KG1 (cell line): ENCODE measurements around the gene PRKN.
"Not testable (repeated sequence)": the region's sequence is repeated elsewhere in the genome, so short reads cannot be mapped to it uniquely, and the experiment has no call there.

ENCODE experiments used
- DNase-seq: peaks from one replicate; lab custom pipeline; 2025; lab: John Stamatoyannopoulos, UW

PRKN gene

DNA sequence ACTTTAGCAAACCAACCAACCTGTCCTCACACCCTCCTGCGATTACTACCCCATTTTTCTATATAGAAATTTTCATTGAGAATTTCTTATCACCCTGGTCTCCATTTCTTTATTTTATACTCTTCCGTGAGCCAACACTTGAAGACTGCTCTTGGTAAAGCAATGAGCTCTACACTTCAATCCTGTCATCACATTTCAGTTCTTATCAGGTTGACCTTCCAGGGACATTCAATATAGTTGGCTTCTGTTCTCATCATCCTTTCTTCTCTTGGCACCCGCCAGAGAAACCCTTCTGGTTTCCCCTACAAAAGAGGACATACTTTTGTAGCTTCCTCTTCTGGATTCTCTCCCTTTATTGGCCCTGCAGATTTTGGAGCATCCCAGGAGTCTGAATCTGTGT, 279.3 kb downstream of the PRKN start:
- no peak for DNase-seq

DNA sequence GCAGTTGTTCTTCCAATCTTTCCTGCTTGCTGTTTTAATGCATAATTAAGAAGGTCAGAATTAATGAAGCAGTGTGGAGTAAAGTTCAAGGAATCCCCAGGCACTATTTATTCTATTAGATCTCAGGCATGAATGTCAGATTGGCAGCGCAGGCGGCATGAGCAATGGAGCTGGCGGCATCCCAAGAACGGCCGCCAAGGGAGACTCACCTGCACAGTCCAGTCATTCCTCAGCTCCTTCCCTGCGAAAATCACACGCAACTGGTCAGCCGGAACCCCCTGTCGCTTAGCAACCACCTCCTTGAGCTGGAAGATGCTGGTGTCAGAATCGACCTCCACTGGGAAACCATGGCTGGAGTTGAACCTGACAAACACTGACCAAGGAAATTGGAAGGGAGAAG, 284.5 kb downstream of the PRKN start:
- DNase-seq = no peak

DNA sequence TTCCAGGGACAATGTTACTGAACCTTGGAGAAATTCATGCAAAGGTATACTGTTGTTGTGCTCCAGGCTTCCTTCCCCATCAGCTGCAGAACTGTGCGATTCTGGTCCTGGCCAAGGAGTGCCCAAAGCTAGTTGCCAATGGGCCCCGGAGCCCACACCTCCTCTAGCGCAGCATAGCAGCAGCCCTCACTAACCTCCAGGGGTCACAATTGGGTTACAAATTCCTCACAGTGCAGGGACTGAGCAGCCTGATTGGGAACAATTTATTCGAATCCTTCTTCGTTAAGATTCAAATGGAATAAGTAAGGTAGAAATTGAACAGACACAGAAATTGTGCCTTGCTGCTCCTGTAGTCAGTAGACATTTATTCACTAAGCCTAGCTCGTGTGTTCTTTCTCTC, 284.9 kb downstream of the PRKN start:
- no peak for DNase-seq

DNA sequence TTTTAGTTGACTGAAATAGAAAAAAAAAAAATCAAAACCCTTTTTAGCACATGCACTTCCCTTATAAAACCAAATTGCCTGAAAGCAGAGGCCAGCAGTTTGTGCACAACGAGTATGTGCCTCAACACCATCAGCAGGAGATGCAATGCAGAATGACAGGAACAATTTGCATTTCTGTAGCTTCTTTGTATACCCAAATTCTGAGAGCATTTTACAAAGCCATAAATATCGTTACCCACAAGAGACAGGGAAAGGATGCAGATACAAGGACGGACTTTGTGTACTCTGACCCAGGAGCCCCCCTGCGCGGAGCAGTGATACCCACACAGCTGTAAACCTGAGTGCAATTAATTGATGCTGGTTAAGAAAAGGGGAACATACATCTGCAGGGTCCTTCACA, 285.6 kb downstream of the PRKN start:
- DNase-seq = no peak

DNA sequence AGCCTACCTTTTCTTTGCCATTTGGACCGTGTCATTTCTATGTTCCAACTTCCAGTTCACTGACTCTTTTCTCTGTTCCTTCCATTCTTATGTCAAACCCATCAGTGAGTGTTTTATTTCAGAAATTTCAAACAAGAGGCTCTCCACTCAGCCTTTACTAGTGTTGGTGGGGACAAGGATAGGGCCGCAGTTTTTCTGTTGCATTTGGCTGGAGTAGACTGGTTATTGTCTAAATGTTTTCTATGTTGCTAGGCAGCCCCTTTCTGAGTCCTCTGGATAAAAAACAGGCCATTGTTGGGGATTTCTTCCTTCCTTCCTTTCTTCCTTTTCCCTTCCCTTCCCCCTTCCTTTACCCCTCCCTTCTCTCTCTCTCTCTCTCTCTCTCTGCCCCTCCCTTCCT, 288.6 kb downstream of the PRKN start:
- DNase-seq = no peak

DNA sequence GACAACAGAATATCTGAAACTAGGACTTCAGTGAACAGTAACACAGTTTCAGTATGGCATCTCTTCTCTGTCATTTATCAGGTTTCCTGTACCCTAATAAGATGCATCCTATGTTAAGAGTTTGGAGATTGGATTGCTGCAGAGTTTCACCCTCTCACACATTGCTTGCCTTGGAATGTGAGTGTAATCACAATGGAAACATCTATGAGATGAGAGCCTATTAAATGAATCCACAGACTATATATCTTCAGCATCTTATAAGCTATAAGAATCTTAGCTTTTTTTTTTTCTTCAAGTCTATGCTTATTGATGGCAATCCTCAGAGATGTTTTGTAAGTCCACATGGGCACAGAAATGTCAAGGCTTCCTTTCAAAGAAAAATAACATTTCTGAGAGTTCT, 292.5 kb downstream of the PRKN start:
- DNase-seq = no peak

DNA sequence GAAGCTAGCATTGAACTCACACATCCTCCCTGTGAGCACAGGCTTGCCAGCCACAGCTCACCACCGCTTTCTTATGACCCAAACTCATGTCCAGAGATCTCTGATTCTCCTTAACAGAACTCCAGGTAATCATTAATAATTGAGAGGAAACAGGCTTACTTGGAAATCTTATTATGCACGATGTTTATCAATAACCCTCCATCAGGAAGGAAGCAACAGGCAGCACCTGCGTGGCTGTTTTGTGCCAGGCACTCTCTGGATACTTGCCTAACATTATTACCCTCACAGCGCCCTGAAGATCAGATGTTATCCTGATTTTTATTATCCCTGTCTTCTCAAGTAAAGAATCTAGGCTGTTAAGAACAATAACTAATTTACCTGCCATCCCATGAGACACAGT, 306.6 kb downstream of the PRKN start:
- no peak for DNase-seq

DNA sequence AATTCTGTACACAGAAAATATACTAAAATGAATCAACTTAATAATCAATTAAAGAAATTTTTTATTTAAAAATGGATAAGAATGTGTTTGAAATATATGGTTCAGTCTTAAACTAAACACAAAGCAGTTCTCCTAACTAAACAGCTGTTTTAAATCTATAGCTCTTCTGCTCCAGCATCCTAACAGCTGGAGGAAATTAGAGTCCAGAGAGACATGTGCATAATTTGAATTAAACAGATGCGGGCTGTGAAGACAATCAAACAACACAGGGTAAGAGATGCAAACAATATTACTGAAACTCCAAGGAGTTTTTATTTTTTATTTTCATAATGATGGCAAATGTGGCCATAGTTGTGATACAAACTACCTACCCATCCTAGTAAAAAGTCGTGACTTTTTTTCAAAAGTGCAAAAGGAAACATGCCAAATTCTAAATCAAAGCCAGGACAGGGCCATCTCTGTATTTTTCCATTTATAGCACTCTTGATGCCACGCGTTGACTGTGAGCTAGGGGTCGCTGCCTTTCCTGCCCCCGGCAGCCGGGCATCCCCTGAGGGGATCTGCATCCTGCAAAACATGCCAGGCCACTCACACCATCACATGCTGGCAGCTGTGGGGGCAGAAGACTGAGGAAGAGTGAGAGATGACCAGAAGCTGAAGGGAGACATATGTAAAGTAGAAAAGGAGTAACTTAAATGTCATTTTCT, 310.6 kb downstream of the PRKN start:
- no peak for DNase-seq

DNA sequence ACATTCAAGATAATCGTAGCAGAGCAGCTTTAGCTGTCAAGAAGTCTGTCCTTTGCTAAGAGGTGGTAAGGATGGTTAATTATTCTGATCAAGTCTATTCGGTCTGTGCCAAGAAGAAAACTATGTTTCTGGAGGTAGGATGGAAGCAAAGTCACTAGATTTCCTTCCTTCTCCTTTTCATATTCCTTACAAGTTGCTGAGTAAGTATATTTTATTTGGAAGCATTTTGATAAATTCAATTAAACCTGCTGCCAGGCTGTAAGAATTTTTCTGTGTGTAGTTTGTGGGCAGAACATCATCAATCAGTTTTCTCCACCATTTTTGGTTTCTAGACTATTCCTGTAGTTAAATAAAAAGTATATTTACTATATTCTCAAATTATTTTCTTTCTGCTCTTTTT, 311.3 kb downstream of the PRKN start:
- DNase-seq = no peak

DNA sequence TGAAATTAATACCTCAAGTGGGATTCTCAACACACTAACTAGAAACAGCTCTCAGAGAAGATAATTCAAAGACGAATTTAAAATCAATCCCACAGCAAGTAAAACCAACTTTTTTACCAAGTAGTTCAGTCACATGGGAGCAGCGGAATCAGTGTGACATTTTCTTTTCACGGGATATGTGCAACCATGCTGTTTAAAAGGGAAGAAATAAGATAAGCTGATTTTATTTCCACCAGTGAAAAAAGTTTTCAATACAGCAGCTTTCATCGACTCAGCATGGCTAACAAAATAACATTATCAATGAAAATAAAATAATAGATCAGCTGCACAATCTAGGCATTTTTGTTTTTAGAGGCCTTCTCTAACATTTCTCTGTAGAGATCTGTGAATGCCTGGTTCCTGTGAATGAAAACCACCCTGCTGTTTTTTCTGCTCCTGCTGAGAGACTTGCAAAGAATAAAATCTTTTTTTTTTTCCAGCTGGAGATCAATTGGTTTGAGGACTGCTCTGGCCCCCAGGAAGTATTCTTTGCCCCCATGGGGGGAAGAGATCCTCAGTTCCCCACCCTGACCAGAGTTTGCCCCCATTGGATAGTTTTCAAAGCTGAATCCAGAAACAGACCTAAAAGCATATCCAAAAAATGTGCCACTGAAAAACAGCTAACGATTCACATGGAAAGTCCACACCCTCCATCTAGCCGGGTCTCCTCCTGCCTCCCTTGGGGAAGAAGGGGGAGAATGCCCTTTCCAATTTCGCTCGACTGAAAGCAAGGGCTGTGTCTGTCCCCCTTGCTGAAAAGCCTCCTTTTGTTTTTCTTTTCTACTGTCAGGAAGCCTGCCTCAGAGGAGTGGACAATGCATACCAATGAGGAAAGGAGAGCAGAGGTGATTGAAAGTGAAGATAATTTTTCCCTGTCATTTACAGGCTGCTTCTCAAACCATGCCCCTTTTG, 317.6 kb downstream of the PRKN start:
- no peak for DNase-seq

DNA sequence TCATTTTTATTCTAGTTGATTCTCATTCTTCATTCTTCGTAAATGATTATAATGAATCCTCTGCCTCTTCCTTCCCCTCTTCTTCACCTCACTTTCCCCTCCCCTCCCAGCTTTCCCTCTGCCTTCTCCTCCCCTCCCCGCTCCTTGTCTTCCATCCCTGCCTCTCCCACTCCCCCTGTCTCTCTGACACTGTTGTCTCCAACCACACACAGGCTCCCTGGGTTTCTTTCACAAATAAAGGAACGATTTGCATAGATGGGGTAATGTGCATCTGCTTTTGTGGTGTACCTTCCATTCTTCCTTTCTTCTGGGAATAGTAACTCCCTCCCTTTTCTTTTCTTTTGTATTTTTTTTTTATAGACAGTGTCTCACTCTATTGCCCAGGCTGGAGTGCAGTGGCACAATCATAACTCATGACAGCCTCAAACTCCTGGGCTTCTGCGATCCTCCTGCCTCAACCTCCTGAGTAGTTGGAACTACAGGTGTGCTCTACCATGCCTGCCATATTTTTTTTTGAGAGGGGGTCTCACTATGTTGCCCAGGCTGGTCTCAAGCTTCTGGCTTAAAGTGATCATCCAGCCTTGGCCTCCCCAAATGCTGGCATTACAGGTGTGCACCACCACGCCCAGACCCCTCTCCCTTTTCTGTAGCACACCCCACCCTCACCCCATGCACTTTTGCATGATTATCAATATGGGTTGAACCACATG, 318.6 kb downstream of the PRKN start:
- no peak for DNase-seq

DNA sequence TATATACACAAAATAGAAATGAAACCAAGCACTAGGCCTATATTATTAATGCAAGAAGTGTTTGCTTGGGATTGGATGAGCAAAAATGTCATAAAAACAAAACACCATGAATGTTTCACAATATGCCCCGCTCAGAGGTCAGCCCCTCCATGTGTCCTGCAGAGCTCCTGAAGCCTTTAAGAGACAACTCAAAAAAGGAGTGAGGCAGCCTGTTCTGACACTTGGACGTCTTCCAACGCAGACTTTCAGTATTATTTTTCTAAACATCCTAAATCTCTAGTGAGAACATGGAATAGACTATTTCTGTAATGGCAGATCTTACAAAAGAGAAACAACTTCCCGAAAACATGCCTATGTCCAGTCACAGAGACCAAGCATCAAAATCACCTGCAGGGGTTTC, 322.6 kb downstream of the PRKN start:
- no peak for DNase-seq

DNA sequence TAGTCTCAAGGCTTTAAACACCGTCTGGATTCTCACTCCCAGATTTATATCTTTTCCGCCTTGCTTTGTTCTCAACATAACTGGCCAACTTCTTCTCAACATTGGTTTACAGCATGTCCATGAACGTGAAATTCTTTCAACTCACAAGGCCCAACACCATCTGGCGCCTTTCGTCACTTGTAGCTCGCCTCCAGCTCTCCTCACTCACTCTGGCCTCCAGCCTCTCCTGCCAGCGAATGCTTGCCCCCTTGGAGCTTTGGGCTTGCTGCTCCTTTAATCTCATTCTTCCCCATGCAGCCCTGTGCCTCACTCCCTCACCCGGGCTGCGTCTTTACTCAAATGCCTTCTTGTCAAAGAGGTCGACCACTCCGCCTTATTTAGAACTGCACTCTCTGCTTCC, 324.5 kb downstream of the PRKN start:
- no peak for DNase-seq

DNA sequence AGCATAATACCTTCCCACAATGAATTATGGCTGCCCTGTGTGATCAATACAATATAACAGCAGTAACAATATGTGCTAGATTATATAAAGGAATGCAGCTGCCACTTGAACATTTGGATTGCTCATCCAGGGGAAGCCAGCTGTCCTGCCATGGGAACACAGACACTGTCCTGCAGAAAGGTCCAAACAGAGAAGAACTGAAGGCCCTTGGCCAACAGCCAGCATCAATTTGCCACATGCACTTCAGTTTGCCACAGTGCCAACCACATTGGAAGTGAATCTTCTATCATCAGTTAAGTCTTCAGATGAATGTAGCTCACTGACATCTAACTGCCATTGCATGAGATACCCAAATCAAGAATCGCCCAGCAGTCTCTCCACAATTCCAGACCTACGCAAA, 332.4 kb downstream of the PRKN start:
- DNase-seq = no peak

DNA sequence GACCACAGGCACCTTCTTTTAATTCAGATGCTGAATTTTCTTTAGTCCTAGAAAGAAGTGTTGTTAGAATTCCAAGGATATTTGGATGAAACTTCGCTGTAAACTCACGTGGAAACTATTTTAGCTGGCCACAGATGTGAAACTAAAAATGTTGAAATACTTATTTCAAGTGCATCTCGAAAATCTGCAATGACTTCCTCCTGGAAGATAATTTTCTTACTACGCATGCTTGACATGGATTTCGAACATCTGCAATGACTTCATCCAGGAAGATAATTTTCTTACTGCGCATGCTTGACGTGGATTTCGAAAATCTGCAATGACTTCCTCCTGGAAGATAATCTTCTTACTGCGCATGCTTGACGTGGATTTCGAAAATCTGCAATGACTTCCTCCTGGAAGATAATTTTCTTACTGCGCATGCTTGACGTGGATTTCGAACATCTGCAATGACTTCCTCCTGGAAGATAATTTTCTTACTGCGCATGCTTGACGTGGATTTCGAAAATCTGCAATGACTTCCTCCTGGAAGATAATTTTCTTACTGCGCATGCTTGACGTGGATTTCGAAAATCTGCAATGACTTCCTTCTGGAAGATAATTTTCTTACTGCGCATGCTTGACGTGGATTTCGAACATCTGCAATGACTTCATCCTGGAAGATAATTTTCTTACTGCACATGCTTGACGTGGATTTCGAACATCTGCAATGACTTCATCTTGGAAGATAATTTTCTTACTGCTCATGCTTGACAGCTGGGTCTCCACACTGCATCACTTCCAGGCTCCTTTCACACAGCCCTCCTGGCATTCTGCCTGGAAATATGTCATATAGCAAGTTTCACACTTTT, 336.4 kb downstream of the PRKN start:
- DNase-seq = not testable (repeated sequence)

DNA sequence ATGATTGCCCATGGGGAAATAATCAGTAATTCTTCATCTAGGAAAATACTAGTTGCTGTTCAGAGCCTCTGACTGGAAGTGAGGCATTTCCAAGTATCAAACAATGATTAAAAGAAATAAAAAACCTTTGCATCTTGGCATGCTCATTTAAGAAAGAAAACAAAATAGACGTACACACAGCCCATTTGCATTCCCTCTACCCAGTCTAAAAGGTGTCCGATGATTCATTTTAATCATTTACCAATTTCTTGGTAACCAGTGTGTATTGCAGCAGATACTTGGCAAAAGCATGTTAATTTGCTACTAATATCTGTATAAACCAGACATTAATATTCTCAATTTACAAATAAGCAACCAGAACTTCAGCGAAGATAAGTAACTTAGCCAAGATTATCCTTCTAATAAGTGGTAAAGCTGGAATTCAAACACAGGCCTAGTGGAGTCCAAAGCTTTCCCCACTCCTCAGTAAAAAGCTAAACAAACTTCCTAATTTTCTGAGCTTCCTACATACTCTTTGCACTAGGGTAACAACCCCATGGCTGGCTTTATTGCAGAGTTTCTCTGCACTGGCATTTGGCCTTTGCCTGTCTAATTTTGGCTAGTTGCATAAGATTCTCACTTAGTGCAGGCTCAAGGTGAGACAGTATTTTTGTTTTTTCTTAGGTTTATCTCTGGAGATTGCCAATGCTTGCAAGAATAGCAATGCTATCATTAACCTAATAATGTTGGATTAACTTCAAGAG, 338.1 kb downstream of the PRKN start:
- DNase-seq = no peak

DNA sequence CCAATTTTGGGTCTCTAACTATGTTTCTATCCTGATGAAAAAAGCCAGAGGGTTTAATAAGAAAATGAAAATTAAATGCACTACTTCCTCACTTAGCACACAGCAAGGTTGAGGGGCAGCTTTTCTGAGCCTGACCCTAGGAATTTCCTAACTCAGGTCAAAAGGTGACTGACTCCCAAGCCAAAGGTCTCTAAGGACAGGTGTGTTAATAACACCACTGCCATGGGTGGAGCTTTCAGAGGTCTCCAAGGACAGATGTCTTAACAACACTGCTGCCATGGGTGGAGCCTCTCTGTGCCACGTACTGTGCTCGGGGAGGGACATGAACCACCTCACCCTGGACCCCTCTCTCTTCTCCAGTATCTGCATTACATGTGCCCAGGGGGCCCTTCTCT, 339.2 kb downstream of the PRKN start:
- no peak for DNase-seq

DNA sequence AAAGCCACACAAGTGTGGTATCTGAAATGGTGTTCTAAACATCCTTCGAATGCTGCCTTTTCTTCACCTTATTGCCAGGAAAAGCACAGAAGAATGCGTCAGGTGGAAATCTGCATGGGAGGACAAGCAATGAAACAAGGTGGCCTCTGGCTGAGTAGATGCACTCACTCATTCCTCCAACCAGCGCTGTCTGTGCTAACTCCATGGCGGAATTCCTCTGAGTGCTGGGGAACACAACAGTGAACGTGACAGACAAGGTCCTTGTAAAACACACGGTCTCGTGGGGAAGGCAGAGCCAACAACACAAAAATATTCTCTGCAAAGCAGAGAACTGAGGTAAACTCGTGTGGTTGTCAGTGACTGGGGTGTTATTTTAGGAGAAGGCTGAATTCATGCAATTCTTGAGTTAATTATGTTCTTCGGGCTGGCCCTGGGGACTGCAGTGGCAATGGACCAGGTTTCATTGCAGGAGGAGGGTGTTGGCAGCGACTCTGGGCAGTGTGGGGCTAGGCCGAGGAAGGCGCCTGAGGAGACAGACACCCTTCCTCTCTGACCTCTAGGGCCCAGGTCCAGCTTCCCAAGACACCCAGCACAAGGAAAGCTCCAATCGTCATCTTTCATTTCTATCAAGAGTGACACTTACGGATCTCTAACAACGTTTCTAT, 339.7 kb downstream of the PRKN start:
- DNase-seq = no peak

DNA sequence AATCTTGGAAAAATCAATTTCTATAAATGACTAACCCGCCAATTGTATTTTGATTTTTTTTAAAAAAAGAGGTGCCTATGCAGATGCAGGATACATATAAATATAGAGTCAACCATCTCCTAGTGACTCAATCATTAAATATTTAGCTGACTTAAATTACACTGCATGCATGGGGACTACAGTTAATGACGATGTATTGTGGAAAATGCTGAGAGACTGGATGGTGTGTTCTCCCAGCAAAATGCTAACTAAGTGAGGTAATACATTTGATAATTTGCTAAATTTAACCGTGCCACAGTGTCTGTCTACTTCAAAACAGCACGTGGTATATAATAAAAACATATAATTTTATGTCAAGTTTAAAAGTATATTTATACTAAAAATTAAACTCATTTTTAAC, 341.6 kb downstream of the PRKN start:
- no peak for DNase-seq

DNA sequence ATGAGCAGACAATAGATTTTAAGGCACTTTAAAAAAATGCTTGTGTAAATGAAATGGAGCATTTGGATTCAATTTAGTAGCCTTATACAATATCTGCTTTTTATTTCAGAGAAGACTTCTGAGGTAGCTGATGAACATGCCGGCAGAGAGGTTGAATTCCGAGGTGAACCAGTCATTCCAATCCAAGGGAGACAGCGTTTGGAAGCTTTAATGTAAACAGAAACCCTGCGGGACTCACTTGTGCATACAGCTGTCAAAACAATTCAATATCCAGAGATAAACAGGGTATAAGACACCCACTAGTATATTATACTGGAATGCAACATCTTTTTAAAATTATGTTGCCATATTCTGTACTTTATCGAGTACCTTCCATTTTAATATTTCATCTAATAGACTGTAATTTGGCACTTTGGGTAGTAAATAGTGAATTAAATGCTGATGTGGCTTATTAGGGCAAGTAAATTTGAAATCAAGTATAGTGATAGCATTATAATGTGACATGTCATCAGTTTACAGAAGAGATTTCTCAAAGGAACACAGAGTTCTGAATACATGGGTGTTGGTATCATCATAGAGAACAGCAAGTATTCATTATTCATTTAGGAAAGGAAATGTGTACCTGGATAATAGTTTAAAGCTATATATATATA, 347.7 kb downstream of the PRKN start:
- DNase-seq = no peak
